GM21381 (cell line): ENCODE data around the gene PRKX.
"Not testable (repeated sequence)": the region's sequence is repeated elsewhere in the genome, so short reads cannot be mapped to it uniquely, and the experiment has no call there.

Experiments used
- ATAC-seq: cut with Tn5 transposase; IDR thresholded peaks from one replicate; pipeline ENCODE4 v1.9.1; 2021; ENCODE audit warnings: mild to moderate bottlenecking, moderate library complexity; ENCODE audit not compliant: unreplicated experiment

The PRKX gene

DNA sequence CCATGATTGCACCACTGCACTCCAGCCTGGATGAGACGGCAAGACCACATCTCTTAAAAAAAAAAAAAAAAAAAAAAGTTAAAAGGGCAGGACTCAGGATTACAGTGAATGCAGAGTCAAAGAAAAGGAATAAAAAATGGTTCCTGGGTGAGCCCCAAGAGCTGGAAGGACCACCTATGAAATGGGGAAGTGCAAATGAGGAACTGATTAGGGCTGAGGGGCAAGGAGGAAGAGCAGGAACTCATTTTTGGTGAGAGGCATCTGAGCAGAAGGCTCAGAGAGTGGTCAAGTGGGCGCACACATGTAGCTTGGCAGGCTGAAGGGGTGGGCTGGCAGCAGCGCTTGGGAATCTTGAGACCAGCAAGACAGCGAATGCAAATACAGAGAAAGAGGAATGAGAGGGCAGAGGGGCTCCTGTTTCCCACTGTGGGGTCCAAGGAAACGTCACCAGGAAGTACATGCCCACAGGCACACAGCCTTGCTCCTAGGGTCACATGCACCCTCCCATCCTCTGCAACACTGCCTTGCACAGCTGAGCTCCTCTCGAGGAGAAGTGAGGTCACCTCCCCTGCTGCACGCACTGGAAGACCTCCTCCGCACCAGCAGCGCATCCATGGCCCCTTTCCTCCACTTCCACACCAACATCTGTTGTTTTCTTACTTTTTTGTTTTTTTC is 49.7 kb downstream of the PRKX start:
- ATAC-seq = not testable (repeated sequence)

GRCh38 chrX:3659761-3660160 is 53.7 kb downstream of the PRKX start:
- ATAC-seq = no peak

GRCh38 chrX:3655181-3655580 is 58.3 kb downstream of the PRKX start:
- no peak for ATAC-seq

GRCh38 chrX:3653111-3653510 is 60.3 kb downstream of the PRKX start:
- no peak for ATAC-seq

GRCh38 chrX:3651277-3651676 is 62.2 kb downstream of the PRKX start:
- ATAC-seq = no peak

DNA sequence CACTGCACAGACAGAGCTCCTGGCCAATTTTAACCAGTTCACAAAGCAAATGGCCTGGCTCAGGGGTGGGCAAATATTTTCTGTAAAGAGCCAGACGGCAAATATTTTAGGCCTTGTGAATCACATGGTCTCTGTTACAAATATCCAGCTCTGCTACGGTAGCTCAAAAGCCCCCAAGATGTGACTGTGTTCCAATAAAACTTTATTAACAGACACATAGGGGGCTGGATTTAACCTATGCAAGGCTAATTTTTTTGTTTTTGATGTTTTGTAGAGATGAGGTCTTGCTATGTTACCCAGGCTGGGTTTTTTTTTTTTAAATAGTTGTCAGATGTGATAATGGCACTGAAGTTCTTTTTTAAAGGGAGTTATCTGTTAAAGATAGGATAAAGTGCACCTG is 65.4 kb downstream of the PRKX start:
- no peak for ATAC-seq

DNA sequence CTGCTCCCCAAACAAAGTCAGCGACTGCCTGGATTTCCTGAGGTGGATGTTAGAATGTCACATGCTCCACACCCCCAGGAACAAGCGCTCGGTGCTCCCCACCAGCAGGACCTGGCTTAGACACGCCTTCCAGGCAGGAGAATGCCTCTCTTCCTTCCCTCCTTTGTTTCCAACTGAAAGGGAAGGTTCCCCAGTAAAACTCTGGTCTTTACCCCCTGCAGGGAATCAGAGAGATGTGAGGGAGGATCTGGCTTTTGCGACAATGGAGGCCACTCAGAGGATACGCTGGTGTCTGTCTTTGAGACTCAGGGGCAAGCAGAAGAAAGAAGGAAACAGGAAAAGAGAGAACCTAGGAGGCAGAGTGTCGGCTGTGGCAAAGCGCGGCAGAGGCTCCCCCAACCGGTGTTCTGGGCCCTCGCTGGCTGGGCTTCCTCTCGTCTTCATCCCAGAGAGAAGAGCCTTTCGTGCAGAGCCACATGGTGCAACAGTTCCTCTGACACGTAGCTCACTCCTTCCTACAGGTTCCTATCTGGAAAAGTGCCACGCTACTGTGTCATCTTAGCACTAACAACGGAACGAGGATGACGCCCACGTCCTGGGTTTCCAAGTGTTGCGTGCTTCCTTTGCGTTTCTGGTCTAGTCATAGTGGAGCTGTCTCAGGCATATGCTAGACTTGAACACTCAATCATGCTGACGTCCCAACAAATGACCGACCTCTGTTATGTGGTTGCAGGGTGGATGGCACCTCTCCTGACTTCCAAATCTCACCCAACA is 73.4 kb downstream of the PRKX start:
- not testable (repeated sequence) for ATAC-seq

- no peak for ATAC-seq
Observed at GRCh38 chrX:3639236-3639635, 74.2 kb downstream of the PRKX start.

DNA sequence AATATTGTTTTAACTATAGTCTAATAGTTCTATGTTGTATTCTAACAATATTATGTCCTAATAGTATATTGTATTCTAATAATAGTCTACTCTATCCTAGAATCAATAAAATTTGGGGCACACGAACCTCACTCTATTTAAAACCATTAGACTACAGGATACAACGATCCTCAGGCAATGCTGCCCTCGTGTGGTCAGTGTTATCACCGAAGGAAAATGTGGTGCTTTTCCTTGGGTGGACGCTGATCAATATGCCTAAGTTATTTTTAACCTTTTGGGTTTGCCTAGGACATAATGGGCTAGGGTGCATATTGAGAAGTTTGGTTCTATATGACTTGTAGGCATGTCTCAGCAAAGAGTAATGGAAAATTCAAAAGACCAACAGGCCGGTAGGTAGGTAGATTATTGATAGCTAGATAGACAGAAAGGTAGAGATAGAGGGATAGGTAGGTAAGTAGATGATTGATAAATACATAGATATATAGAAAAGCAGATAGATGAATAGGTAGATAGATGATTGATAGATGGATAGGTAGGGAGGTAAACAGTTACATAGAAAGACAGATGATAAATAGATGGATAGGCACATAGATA is 75.1 kb downstream of the PRKX start:
- ATAC-seq = no peak

- ATAC-seq = no peak
Observed at GRCh38 chrX:3636803-3637202, 76.6 kb downstream of the PRKX start.

DNA sequence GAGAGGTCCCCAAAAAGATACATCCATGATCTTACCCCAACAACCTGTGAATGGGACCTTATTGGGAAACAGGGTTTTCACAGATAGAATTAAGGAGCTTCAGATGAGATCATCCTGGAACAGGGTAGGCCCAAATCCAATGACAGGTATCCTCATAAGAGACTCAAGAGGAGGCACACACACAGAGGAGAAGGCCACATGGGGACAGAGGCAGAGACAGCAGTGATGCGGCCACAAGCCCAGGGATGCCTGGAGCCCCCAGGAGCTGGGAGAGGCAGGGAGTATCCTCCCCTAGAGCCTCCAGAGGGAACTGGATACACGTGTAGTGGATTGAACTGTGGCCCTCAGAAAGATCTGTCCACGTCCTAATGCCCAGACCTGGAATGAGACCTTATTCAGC is 82.3 kb downstream of the PRKX start:
- ATAC-seq = no peak

DNA sequence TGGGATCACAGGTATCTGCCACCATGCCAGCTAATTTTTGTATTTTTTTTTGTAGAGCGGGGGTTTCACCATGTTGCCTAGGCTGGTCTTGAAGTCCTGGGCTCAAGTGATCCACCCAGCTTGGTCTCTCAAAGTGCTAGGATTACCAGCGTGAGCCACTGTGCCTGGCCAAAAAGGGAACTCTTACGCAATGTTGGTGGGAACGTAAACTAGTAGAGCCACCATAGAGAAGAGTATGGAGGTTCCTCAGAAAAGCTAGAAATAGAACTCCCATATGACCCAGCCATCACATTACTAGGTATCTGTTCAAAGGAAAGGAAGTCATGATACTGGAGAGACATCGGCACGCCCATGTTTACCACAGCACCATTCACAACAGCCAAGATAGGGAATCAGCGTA is 85.9 kb downstream of the PRKX start:
- no peak for ATAC-seq

GRCh38 chrX:3621414-3621813 is 92.0 kb downstream of the PRKX start:
- no peak for ATAC-seq

DNA sequence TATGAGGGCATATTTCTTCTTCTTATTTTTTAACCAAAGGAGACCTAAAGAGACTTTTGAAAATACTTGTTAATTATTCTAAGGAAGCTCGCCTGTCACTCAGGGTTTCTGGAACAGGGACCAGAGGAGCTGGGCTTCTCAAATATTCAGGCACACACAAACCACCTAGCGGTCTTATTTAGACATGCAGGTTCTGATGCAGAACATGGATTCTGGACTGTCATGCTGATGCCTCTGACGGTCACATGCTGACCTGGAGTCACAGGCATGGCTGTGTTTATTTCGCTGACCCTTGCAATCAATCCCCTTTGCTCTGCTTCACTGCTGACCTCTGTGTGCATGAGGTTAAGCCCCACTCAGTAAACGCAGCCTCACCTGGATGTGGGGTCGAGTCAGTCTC is 101.7 kb downstream of the PRKX start:
- not testable (repeated sequence) for ATAC-seq

- ATAC-seq = no peak
Observed at GRCh38 chrX:3609810-3610209, 103.6 kb downstream of the PRKX start.

DNA sequence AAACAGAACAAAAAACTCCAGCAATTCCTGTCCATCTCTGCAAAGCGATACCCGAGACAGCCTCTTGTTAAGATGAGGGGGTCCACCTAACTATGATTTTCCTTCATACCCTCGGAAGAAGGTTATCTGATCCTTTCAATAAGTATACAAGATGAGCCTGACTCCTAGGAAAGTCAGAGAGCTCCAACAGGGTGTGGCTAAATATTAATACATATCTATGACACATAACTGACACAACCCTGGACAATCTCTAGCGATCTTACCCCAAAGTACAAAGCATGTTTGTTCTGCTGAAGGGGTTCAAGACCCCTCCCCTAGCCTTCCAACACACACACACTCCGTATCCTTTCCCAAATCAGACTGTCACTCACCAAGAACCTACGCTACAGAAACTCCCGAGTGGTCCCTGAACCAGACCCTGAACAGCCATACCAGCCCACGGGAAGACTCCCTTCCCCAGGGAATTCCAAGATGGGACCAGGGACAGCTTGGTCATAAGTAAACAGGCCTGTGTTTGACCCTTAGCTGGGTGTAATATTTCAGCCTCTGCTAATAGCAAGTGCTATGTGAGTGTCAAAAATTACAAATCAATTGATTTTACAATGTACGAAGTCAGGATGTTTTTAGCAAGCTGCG is 110.3 kb downstream of the PRKX start:
- ATAC-seq = no peak

DNA sequence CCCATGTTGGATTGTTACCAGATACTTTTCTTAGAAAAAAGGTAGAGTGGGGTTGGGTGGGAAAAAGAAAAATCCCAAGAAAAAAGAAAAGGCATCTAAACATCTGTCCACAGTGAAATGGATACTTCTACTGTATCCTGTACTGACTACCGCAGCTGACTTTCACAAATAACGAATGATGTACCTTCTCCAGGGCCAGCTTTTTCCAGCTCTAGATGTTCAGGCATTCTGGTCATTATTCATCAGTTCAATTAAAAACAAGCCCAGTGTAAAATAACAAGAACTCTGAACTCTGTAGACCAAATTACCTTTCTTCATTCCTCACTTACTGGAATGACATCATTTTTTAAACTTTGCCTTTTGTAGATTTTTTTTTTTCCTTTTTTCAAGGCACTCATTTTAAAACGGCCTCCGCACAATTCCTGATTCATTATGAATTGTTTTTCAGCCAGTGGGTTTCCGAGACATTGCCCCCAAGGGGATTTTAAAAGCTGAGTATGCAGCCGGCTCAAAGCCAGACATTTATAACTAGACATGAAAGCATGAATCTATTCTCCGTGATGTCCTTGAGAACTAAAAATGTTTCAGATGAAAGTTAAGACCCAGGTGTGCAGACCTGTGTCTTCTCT is 113.5 kb downstream of the PRKX start:
- ATAC-seq = no peak

DNA sequence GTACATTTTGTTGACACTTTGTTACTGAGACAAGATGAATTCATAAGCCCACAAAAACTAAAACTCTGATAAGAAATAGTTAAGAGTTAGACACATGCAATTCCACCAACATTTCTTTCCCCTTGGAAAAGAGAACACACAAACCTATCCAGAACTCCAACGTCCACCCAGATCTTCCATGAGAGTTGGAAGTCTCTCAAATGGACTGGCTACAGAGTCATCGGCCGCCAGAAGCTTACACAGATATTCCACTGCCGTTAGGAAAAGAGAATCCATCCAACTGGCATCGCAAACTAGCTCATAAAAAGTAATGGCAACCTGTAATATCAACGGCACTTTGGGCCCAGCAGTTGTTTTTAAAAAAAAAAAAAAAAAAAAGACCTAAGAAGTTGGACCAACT is 114.7 kb downstream of the PRKX start:
- ATAC-seq = no peak

GRCh38 chrX:3598046-3598605 is 115.3 kb downstream of the PRKX start:
- ATAC-seq = no peak

DNA sequence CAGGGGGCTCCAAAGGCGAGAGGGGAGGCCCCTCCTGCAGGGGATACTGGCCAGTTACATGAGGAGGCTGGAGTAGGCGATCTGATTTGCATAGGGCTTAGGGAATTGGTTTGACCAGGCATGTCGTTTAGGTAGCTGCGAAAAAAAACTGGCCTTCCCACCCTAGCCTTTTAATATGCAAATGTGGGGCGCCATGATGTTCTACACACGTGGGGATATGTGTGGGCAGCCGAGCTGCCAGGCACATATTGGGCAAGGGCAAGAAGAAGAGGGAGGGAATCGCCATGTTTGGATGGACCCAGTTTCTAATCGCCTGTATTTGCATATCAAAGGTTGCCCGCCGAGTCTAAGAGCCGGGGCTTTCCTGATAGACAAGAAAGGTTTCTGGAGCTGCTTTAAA is 121.3 kb downstream of the PRKX start:
- ATAC-seq = no peak

- no peak for ATAC-seq
Observed at GRCh38 chrX:3589474-3589873, 124.0 kb downstream of the PRKX start.
